Measurements from ENCODE around the gene SOBP.

The SOBP gene

GRCh38 chr6:107699254-107699653 is 209.3 kb downstream of the SOBP start:
- DNase-seq, result no peak

- no peak for DNase-seq
Observed at GRCh38 chr6:107699697-107700325, 209.9 kb downstream of the SOBP start.

GRCh38 chr6:107703606-107704005 is 213.7 kb downstream of the SOBP start:
- DNase-seq, result no peak

- DNase-seq, result no peak
Observed at GRCh38 chr6:107704347-107705013, 214.6 kb downstream of the SOBP start.

GRCh38 chr6:107706516-107707115 is 216.7 kb downstream of the SOBP start:
- DNase-seq, result no peak

GRCh38 chr6:107707346-107708275 is 217.7 kb downstream of the SOBP start:
- no peak for DNase-seq

GRCh38 chr6:107708435-107708834 is 218.5 kb downstream of the SOBP start:
- DNase-seq, result no peak

GRCh38 chr6:107709341-107709740 is 219.4 kb downstream of the SOBP start:
- no peak for DNase-seq
